Inferior parietal cortex (tissue), 1 donor: ENCODE measurements around the gene TLCD5.

Experiments
- DNase-seq: peaks from one replicate; pipeline ENCODE4 v3.0.0-alpha.2; 2016; ENCODE audit errors: extremely low spot score

TLCD5 gene

GRCh38 chr11:120324932-120325810, at the start of gene TLCD5:
Gene TLCD5, plus strand, starts transcription at chr11:120325299. Its CDS starts 2,143 bp downstream, at chr11:120327442.
- no peak for DNase-seq

GRCh38 chr11:120279502-120279901, 45.6 kb upstream of the TLCD5 start:
- no peak for DNase-seq

- DNase-seq, result no peak
Observed at GRCh38 chr11:120280600-120281051, 44.5 kb upstream of the TLCD5 start.

- no peak for DNase-seq
Observed at GRCh38 chr11:120281143-120281795, 43.8 kb upstream of the TLCD5 start.

GRCh38 chr11:120283124-120283523, 42.0 kb upstream of the TLCD5 start:
- DNase-seq, result no peak

GRCh38 chr11:120284272-120284671, 40.8 kb upstream of the TLCD5 start:
- DNase-seq, result no peak

- no peak for DNase-seq
Observed at GRCh38 chr11:120285256-120285655, 39.8 kb upstream of the TLCD5 start.

GRCh38 chr11:120288021-120288420, 37.1 kb upstream of the TLCD5 start:
- no peak for DNase-seq

GRCh38 chr11:120289426-120289825, 35.7 kb upstream of the TLCD5 start:
- no peak for DNase-seq

- no peak for DNase-seq
Observed at GRCh38 chr11:120290956-120291355, 34.1 kb upstream of the TLCD5 start.

GRCh38 chr11:120293038-120293800, 31.9 kb upstream of the TLCD5 start:
- DNase-seq, result no peak

- DNase-seq, result no peak
Observed at GRCh38 chr11:120294096-120294495, 31.0 kb upstream of the TLCD5 start.

- no peak for DNase-seq
Observed at GRCh38 chr11:120295099-120295498, 30.0 kb upstream of the TLCD5 start.

- no peak for DNase-seq
Observed at GRCh38 chr11:120296554-120296953, 28.5 kb upstream of the TLCD5 start.

- no peak for DNase-seq
Observed at GRCh38 chr11:120298461-120298860, 26.6 kb upstream of the TLCD5 start.

GRCh38 chr11:120302001-120302805, 22.9 kb upstream of the TLCD5 start:
- no peak for DNase-seq

GRCh38 chr11:120303004-120303637, 22.0 kb upstream of the TLCD5 start:
- DNase-seq, result peak; percentile 82

GRCh38 chr11:120304526-120304925, 20.6 kb upstream of the TLCD5 start:
- DNase-seq, result no peak

GRCh38 chr11:120305286-120305685, 19.8 kb upstream of the TLCD5 start:
- DNase-seq, result no peak

GRCh38 chr11:120306519-120307242, 18.4 kb upstream of the TLCD5 start:
- DNase-seq, result no peak
